Thyroid gland (tissue), 4 donors: Measurements from ENCODE around the gene TRAK1. TPM values are rescaled to one million over a fixed set of nuclear protein-coding genes. Genes with fewer than 3 reads are reported as not detected.

Source experiments
- DNase-seq, 2 donors: peaks; one replicate each; pipeline ENCODE4 v3.0.0-alpha.2; 2019
- H3K27ac ChIP-seq, 3 donors: fragments of 200-600 bp; sonication (generic); 1 replicate in 2 of 3; 2 replicates in 1 of 3; pipeline ENCODE4 v1.5.1; 2016 to 2019; ENCODE audit warnings: mild to moderate bottlenecking in 1 of 3, moderate library complexity in 1 of 3
- H3K27me3 ChIP-seq: fragments of 200-600 bp; sonication (generic); one replicate; pipeline ENCODE4 v1.5.1; 2019
- H3K36me3 ChIP-seq, 2 donors: fragments of 200-600 bp; sonication (generic); one replicate each; pipeline ENCODE4 v1.5.1; 2016 to 2019
- H3K4me1 ChIP-seq, 2 donors: fragments of 200-600 bp; sonication (generic); one replicate each; pipeline ENCODE4 v1.5.1; 2017 to 2019
- H3K4me3 ChIP-seq, 3 donors: fragments of 200-600 bp; sonication (generic); replicated peaks in 1 of 3; 1 replicate in 2 of 3; 2 replicates in 1 of 3; pipeline ENCODE4 v1.5.1; 2016; ENCODE audit warnings: mild to moderate bottlenecking in 1 of 3
- H3K9me3 ChIP-seq: fragments of 200-600 bp; sonication (generic); one replicate; pipeline ENCODE4 v1.5.1; 2017
- CTCF ChIP-seq, 6 experiments: fragments of 200-600 bp in 3 of 6; fragments of 450-650 bp in 3 of 6; sonication (generic) in 3 of 6; IDR thresholded peaks; one replicate each; pipeline ENCODE4 v1.5.1; 2016 to 2019; ENCODE audit warnings: antibody characterized with exemption in 6 of 6, mild to moderate bottlenecking in 2 of 6, inconsistent platforms in 1 of 6, moderate library complexity in 1 of 6
- POLR2A ChIP-seq, 2 donors: fragments of 450-650 bp; IDR thresholded peaks; one replicate each; pipeline ENCODE4 v1.6.1; 2017; ENCODE audit warnings: antibody characterized with exemption in 2 of 2, mild to moderate bottlenecking in 2 of 2, moderate library complexity in 1 of 2
- WGBS, 2 donors: methylation state at CpG; one replicate each; pipeline ENCODE4 v1.1.5; 2017; 5-methylcytosine and 5-hydroxymethylcytosine counted together
- intact Hi-C: fragments of 100-400 bp; cut with DNase I; formaldehyde crosslinking; loops from one replicate; pipeline ENCODE4 v1.15.1; 2023
- total RNA-seq, 4 donors: library from RNA; depleted of rRNA; stranded (reverse); fragments of >200 nt; gene quantifications; one replicate each; pipeline ENCODE4 v1.2.3, GENCODE V29; 2016

Gene TRAK1
- total RNA-seq, 4 donors from 2014 or later, result 46.1 to 87.8 (median 76.4) TPM

DNA sequence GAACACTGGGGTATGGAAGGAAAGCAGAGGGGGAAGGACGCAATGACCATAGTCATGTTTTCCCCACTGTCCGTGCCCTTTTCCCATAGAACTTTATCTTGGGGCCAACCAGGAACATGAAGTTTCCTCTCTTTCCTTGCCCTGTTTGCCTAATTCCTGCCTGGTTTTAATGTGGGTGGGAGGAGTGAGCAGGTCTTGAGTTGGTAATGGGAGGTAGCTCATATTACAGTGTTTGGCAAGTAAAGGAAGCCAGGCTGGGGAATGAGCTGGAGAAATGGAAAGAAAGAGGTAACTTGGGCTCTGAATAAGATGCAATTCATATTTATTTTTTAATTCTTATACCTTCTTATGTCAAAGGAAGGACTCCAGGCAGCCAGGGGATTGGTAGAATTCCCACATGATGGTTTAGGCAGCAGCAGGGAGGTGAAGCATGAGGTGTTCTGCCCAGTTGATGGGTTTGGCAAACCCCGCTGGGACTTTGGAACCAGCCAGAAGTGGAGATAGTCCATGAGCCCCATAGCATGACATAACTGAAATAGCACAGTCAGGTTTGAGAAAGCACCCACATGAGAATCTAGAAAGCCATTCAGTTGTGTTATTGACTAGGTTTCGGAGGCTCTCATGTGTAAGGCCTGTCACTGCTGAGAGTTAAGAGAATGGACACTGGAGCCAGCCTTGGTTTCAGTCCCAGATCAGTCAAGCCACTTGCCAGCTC is 114.8 kb downstream of the TRAK1 start:
- no peaks in the 10 kb centered on the region for H3K4me1 ChIP-seq
- no peak for DNase-seq
- WGBS, 2 donors, result 95 to 100% methylated on average over 4 of the region's 4 CpGs
- H3K36me3 ChIP-seq, result peaks cover 27 to 37% of the 10 kb centered on the region in 2 donors
- no peaks in the 10 kb centered on the region for H3K27me3 ChIP-seq
- intact Hi-C loops, result no loop called here
- no peak overlapping the region for H3K4me3 ChIP-seq
- no peak for TF ChIP-seq CTCF (IDR thresholded peaks at IDR 0.05)
- no peak for TF ChIP-seq POLR2A (IDR thresholded peaks at IDR 0.05)
- no peak overlapping the region for H3K27ac ChIP-seq
- no peaks in the 10 kb centered on the region for H3K9me3 ChIP-seq

- WGBS, 2 donors, result 83 to 85% methylated on average over 12 of the region's 12 CpGs
- no peak overlapping the region for H3K27ac ChIP-seq
- H3K4me1 ChIP-seq, result peaks cover 0 to 14% of the 10 kb centered on the region in 2 donors
- no peak for DNase-seq
- H3K9me3 ChIP-seq, result no peaks in the 10 kb centered on the region
- no peak for TF ChIP-seq CTCF (IDR thresholded peaks at IDR 0.05)
- TF ChIP-seq POLR2A (IDR thresholded peaks at IDR 0.05), result no peak
- peaks cover 6 to 26% of the 10 kb centered on the region in 2 donors for H3K36me3 ChIP-seq
- intact Hi-C loops, result no loop called here
- H3K4me3 ChIP-seq, result no peak overlapping the region
- H3K27me3 ChIP-seq, result no peaks in the 10 kb centered on the region
Measured at GRCh38 chr3:42209917-42210316, 118.8 kb downstream of the TRAK1 start.

DNA sequence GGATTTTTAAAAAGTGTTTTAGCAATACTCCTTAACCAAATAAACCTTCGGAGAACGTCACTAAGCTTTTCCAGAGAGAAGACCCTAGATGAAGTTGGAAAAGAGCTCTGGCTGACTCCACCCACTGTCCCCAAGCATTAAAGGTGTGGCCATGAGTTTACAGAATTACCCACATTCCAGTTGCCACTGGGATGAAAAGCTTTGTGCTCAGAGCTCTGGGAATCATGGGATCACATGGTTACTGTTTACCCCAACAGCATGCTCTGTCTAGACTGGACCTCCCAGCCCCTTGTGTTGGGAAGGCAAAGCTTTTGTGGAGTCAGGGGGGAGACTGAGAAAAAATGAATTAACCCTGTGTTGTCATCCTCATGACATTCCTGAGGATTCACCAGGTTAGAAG is 119.6 kb downstream of the TRAK1 start:
- Histone ChIP-seq H3K27ac (no peak overlapping the region), H3K4me3 (no peak overlapping the region), H3K27me3 (no peaks in the 10 kb centered on the region), H3K4me1 (peaks cover 0 to 14% of the 10 kb centered on the region in 2 donors), H3K36me3 (peaks cover 5 to 23% of the 10 kb centered on the region in 2 donors), H3K9me3 (no peaks in the 10 kb centered on the region)
- TF ChIP-seq CTCF (IDR thresholded peaks at IDR 0.05) (no peak), POLR2A (IDR thresholded peaks at IDR 0.05) (no peak)
- WGBS, 2 donors, result 71 to 98% methylated on average over 2 of the region's 2 CpGs
- no peak for DNase-seq
- intact Hi-C loops, result no loop called here

GRCh38 chr3:42213417-42213816 is 122.3 kb downstream of the TRAK1 start:
- H3K9me3 ChIP-seq, result no peaks in the 10 kb centered on the region
- H3K36me3 ChIP-seq, result peaks cover 5 to 23% of the 10 kb centered on the region in 2 donors
- TF ChIP-seq POLR2A (IDR thresholded peaks at IDR 0.05) (no peak), CTCF (IDR thresholded peaks at IDR 0.05) (no peak)
- 88 to 97% methylated on average over 6 of the region's 6 CpGs for WGBS, 2 donors
- H3K4me1 ChIP-seq, result peaks cover 0 to 14% of the 10 kb centered on the region in 2 donors
- H3K4me3 ChIP-seq, result no peak overlapping the region
- intact Hi-C loops, result no loop called here
- H3K27ac ChIP-seq, result no peak overlapping the region
- DNase-seq, result no peak
- H3K27me3 ChIP-seq, result no peaks in the 10 kb centered on the region

DNA sequence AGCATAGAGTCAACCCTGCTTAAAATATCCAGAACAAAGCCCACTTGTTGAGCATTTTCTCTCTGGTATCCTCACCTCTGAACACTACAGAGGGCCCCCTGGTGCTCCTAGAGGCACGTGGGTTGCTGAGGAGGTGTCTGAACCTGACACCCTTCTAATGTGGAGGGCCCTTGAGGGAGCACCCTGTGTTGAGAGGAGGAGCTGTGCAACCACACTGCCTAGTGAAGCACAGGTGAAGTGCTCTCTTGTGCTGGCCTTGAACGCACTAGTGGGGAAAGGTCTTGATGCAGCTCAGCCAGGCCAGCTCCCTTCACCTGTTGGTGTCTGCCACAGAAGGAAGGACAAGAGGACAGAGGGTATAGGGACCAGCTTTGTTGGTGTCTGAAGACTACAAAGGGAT is 122.9 kb downstream of the TRAK1 start:
- no peak overlapping the region for H3K4me3 ChIP-seq
- H3K9me3 ChIP-seq, result no peaks in the 10 kb centered on the region
- no peak overlapping the region for H3K27ac ChIP-seq
- 18 to 28% methylated on average over 2 of the region's 2 CpGs for WGBS, 2 donors
- TF ChIP-seq POLR2A (IDR thresholded peaks at IDR 0.05) (no peak), CTCF (IDR thresholded peaks at IDR 0.05) (no peak)
- intact Hi-C loops, result no loop called here
- peak; percentile 77 to 86 for DNase-seq
- H3K27me3 ChIP-seq, result no peaks in the 10 kb centered on the region
- H3K4me1 ChIP-seq, result peaks cover 0 to 14% of the 10 kb centered on the region in 2 donors
- peaks cover 5 to 24% of the 10 kb centered on the region in 2 donors for H3K36me3 ChIP-seq
